Mesenchymal stem cell (in vitro differentiated cells and primary cell): ENCODE measurements around the gene DCAF12.

Experiments
- DNase-seq: peaks from one replicate; pipeline ENCODE4 v3.0.0-alpha.2; 2013
- H2AFZ ChIP-seq: one replicate; pipeline ENCODE4 v1.6.1; 2013; ENCODE audit warnings: low read depth, mild to moderate bottlenecking, control low read depth, inconsistent platforms, low read length, moderate library complexity
- H2AK5ac ChIP-seq: 2 replicates; pipeline ENCODE4 v1.6.1; 2013; ENCODE audit warnings: low read length, moderate library complexity, mild to moderate bottlenecking, inconsistent platforms; ENCODE audit not compliant: severe bottlenecking
- H2BK120ac ChIP-seq: one replicate; pipeline ENCODE4 v1.6.1; 2013; ENCODE audit warnings: low read depth, mild to moderate bottlenecking, inconsistent platforms, low read length, moderate library complexity
- H2BK12ac ChIP-seq, 2 experiments: one replicate each; pipeline ENCODE4 v1.6.1; 2013; ENCODE audit warnings: inconsistent platforms in 2 of 2, low read length in 2 of 2, mild to moderate bottlenecking in 2 of 2, moderate library complexity in 2 of 2, control low read depth in 1 of 2
- H2BK15ac ChIP-seq: one replicate; pipeline ENCODE4 v1.6.1; 2013; ENCODE audit warnings: mild to moderate bottlenecking, low read depth, inconsistent platforms; ENCODE audit not compliant: poor library complexity, severe bottlenecking
- H2BK5ac ChIP-seq: 2 replicates; pipeline ENCODE4 v1.6.1; 2013; ENCODE audit warnings: low read depth, mild to moderate bottlenecking, low read length, control low read depth, inconsistent platforms; ENCODE audit not compliant: poor library complexity, severe bottlenecking
- H3K14ac ChIP-seq, 2 experiments: one replicate each; pipeline ENCODE4 v1.6.1; 2013; ENCODE audit warnings: inconsistent platforms in 2 of 2, low read length in 2 of 2, control low read depth in 1 of 2, mild to moderate bottlenecking in 1 of 2, moderate library complexity in 1 of 2
- H3K18ac ChIP-seq, 2 experiments: one replicate each; pipeline ENCODE4 v1.6.1; 2013; ENCODE audit warnings: inconsistent platforms in 2 of 2, low read length in 2 of 2, control low read depth in 1 of 2, low read depth in 1 of 2, mild to moderate bottlenecking in 1 of 2
- H3K23ac ChIP-seq, 2 experiments: one replicate each; pipeline ENCODE4 v1.6.1; 2013; ENCODE audit warnings: inconsistent platforms in 2 of 2, low read length in 2 of 2, mild to moderate bottlenecking in 2 of 2, moderate library complexity in 2 of 2, control low read depth in 1 of 2
- H3K27ac ChIP-seq: 2 replicates; pipeline ENCODE4 v1.5.1; 2013; ENCODE audit warnings: mild to moderate bottlenecking, moderate library complexity, low read length, control low read depth, inconsistent platforms; ENCODE audit not compliant: poor library complexity, severe bottlenecking
- H3K27me3 ChIP-seq, 2 experiments: 2 replicates each; pipeline versions ENCODE4 v1.6.1 to v1.7.0; 2013; ENCODE audit warnings: low read length in 2 of 2, mild to moderate bottlenecking in 2 of 2, moderate library complexity in 2 of 2, control low read depth in 1 of 2, inconsistent platforms in 1 of 2; ENCODE audit not compliant: control insufficient read depth in 1 of 2, insufficient read depth in 1 of 2
- H3K36me3 ChIP-seq, 2 experiments: 2 replicates each; pipeline versions ENCODE4 v1.6.1 to v1.7.0; 2013; ENCODE audit warnings: low read length in 2 of 2, control low read depth in 1 of 2, inconsistent platforms in 1 of 2, low read depth in 1 of 2, mild to moderate bottlenecking in 1 of 2; ENCODE audit not compliant: insufficient read depth in 2 of 2, control insufficient read depth in 1 of 2
- H3K4ac ChIP-seq, 2 experiments: one replicate each; pipeline ENCODE4 v1.6.1; 2013; ENCODE audit warnings: inconsistent platforms in 2 of 2, low read length in 2 of 2, mild to moderate bottlenecking in 2 of 2, moderate library complexity in 2 of 2, control low read depth in 1 of 2, low read depth in 1 of 2
- H3K4me1 ChIP-seq: 2 replicates; pipeline ENCODE4 v1.6.1; 2013; ENCODE audit warnings: low read depth, low read length, control low read depth; ENCODE audit not compliant: control insufficient read depth, insufficient read depth
- H3K4me2 ChIP-seq: 2 replicates; pipeline ENCODE4 v1.6.1; 2013; ENCODE audit warnings: low read length, mild to moderate bottlenecking, inconsistent platforms; ENCODE audit not compliant: poor library complexity, severe bottlenecking
- H3K4me3 ChIP-seq, 2 experiments: 2 replicates each; pipeline versions ENCODE4 v1.5.1 to v1.7.0; 2013; ENCODE audit warnings: low read length in 2 of 2, mild to moderate bottlenecking in 2 of 2, control low read depth in 1 of 2, low read depth in 1 of 2; ENCODE audit not compliant: insufficient read depth in 1 of 2
- H3K79me1 ChIP-seq: replicated peaks from 2 replicates; pipeline ENCODE4 v1.6.1; 2013; ENCODE audit warnings: mild to moderate bottlenecking, control low read depth, low read length, inconsistent platforms; ENCODE audit not compliant: poor library complexity, severe bottlenecking
- H3K9ac ChIP-seq: 2 replicates; pipeline ENCODE4 v1.7.0; 2013; ENCODE audit warnings: mild to moderate bottlenecking, low read length, moderate library complexity
- H3K9me3 ChIP-seq: 2 replicates; pipeline ENCODE4 v1.7.0; 2013; ENCODE audit warnings: mild to moderate bottlenecking, low read length; ENCODE audit not compliant: control insufficient read depth
- H4K8ac ChIP-seq: one replicate; pipeline ENCODE4 v1.6.1; 2013; ENCODE audit warnings: inconsistent platforms, mild to moderate bottlenecking, low read length, moderate library complexity
- H4K91ac ChIP-seq: one replicate; pipeline ENCODE4 v1.6.1; 2013; ENCODE audit warnings: mild to moderate bottlenecking, low read length, inconsistent platforms
- WGBS: methylation state at CpG from one replicate; pipeline ENCODE4 v1.1.7; 2013; ENCODE audit warnings: mixed read lengths; 5-methylcytosine and 5-hydroxymethylcytosine counted together

Gene DCAF12

GRCh38 chr9:34106110-34106509 is 20.4 kb downstream of the DCAF12 start:
- Histone ChIP-seq H2BK120ac (no peak overlapping the region), H3K36me3 (peaks cover 58 to 81% of the 10 kb centered on the region in 2 experiments), H3K79me1 (peaks cover 28% of the 10 kb centered on the region), H3K4me2 (no peak overlapping the region), H3K9me3 (no peaks in the 10 kb centered on the region), H3K14ac (no peak overlapping the region), H3K4me1 (no peaks in the 10 kb centered on the region), H3K9ac (no peak overlapping the region), H2BK15ac (no peak overlapping the region), H2AFZ (no peak overlapping the region), H2BK12ac (no peak overlapping the region), H2AK5ac (no peak overlapping the region), H3K4ac (no peak overlapping the region), H2BK5ac (no peak overlapping the region), H3K4me3 (no peak overlapping the region), H3K18ac (no peak overlapping the region), H4K91ac (no peak overlapping the region), H3K23ac (no peak overlapping the region), H3K27me3 (no peaks in the 10 kb centered on the region), H3K27ac (no peak overlapping the region), H4K8ac (no peak overlapping the region)
- 96% methylated on average over 5 of the region's 5 CpGs for WGBS
- no peak for DNase-seq

GRCh38 chr9:34102796-34103195 is 23.7 kb downstream of the DCAF12 start:
- no peak overlapping the region for H4K8ac ChIP-seq
- no peak overlapping the region for H3K14ac ChIP-seq
- no peak overlapping the region for H3K4ac ChIP-seq
- H2BK5ac ChIP-seq, result no peak overlapping the region
- no peak overlapping the region for H3K27ac ChIP-seq
- no peak for DNase-seq
- H2BK120ac ChIP-seq, result no peak overlapping the region
- no peak overlapping the region for H3K23ac ChIP-seq
- peaks cover 59 to 79% of the 10 kb centered on the region in 2 experiments for H3K36me3 ChIP-seq
- H4K91ac ChIP-seq, result no peak overlapping the region
- 98% methylated on average over 11 of the region's 11 CpGs for WGBS
- no peak overlapping the region for H3K9ac ChIP-seq
- no peak overlapping the region for H2AFZ ChIP-seq
- H3K79me1 ChIP-seq, result peaks cover 23% of the 10 kb centered on the region
- H2BK12ac ChIP-seq, result no peak overlapping the region
- H3K27me3 ChIP-seq, result no peaks in the 10 kb centered on the region
- H3K4me3 ChIP-seq, result no peak overlapping the region
- H2AK5ac ChIP-seq, result no peak overlapping the region
- no peak overlapping the region for H3K4me2 ChIP-seq
- no peaks in the 10 kb centered on the region for H3K9me3 ChIP-seq
- no peaks in the 10 kb centered on the region for H3K4me1 ChIP-seq
- H3K18ac ChIP-seq, result no peak overlapping the region
- no peak overlapping the region for H2BK15ac ChIP-seq

GRCh38 chr9:34098307-34098706 is 28.2 kb downstream of the DCAF12 start:
- no peak overlapping the region for H2AFZ ChIP-seq
- H3K4me3 ChIP-seq, result no peak overlapping the region
- no peak overlapping the region for H3K27ac ChIP-seq

GRCh38 chr9:34097865-34098264 is 28.6 kb downstream of the DCAF12 start:
- Histone ChIP-seq H2BK120ac (no peak overlapping the region), H3K9ac (no peak overlapping the region), H3K14ac (no peak overlapping the region), H4K8ac (no peak overlapping the region), H3K23ac (no peak overlapping the region), H3K4me1 (no peaks in the 10 kb centered on the region), H4K91ac (no peak overlapping the region), H2AFZ (no peak overlapping the region), H3K27ac (no peak overlapping the region), H3K4me3 (no peak overlapping the region), H3K36me3 (peaks cover 51 to 76% of the 10 kb centered on the region in 2 experiments), H2BK15ac (no peak overlapping the region), H3K18ac (no peak overlapping the region), H2AK5ac (no peak overlapping the region), H3K4ac (no peak overlapping the region), H3K79me1 (peaks cover 19% of the 10 kb centered on the region), H2BK12ac (no peak overlapping the region), H3K9me3 (no peaks in the 10 kb centered on the region), H3K27me3 (no peaks in the 10 kb centered on the region), H3K4me2 (no peak overlapping the region), H2BK5ac (no peak overlapping the region)
- DNase-seq, result no peak
- 100% methylated on average over 1 of the region's 1 CpG for WGBS

More at GRCh38 chr9:34098307-34098706, 28.2 kb downstream of the DCAF12 start:
- Histone ChIP-seq H3K79me1 (peaks cover 19% of the 10 kb centered on the region), H4K91ac (no peak overlapping the region), H2BK15ac (no peak overlapping the region), H3K36me3 (peaks cover 51 to 76% of the 10 kb centered on the region in 2 experiments), H2BK5ac (no peak overlapping the region), H2AK5ac (no peak overlapping the region), H2BK120ac (no peak overlapping the region), H2BK12ac (no peak overlapping the region), H3K18ac (no peak overlapping the region), H3K14ac (no peak overlapping the region), H3K4me2 (no peak overlapping the region), H3K9me3 (no peaks in the 10 kb centered on the region), H3K9ac (no peak overlapping the region), H3K23ac (no peak overlapping the region), H3K4ac (no peak overlapping the region), H3K27me3 (no peaks in the 10 kb centered on the region), H4K8ac (no peak overlapping the region), H3K4me1 (no peaks in the 10 kb centered on the region)
- 97% methylated on average over 5 of the region's 5 CpGs for WGBS
- DNase-seq, result no peak
